GM12873 (cell line): ENCODE measurements around the gene KRTAP3-2.

Experiments
- TF ChIP-seq, protein P1 (sequence below): IDR thresholded peaks from 2 replicates; pipeline ENCODE4 v1.5.1; 2012; ENCODE audit warnings: low read depth, mild to moderate bottlenecking, moderate library complexity, low read length, control low read depth; ENCODE audit not compliant: insufficient read depth; ENCODE audit errors: missing control alignments

The KRTAP3-2 gene

GRCh38 chr17:40995116-40995515 is 4.6 kb downstream of the KRTAP3-2 start:
- TF ChIP-seq, protein P1, sequence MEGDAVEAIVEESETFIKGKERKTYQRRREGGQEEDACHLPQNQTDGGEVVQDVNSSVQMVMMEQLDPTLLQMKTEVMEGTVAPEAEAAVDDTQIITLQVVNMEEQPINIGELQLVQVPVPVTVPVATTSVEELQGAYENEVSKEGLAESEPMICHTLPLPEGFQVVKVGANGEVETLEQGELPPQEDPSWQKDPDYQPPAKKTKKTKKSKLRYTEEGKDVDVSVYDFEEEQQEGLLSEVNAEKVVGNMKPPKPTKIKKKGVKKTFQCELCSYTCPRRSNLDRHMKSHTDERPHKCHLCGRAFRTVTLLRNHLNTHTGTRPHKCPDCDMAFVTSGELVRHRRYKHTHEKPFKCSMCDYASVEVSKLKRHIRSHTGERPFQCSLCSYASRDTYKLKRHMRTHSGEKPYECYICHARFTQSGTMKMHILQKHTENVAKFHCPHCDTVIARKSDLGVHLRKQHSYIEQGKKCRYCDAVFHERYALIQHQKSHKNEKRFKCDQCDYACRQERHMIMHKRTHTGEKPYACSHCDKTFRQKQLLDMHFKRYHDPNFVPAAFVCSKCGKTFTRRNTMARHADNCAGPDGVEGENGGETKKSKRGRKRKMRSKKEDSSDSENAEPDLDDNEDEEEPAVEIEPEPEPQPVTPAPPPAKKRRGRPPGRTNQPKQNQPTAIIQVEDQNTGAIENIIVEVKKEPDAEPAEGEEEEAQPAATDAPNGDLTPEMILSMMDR, result no peak

DNA sequence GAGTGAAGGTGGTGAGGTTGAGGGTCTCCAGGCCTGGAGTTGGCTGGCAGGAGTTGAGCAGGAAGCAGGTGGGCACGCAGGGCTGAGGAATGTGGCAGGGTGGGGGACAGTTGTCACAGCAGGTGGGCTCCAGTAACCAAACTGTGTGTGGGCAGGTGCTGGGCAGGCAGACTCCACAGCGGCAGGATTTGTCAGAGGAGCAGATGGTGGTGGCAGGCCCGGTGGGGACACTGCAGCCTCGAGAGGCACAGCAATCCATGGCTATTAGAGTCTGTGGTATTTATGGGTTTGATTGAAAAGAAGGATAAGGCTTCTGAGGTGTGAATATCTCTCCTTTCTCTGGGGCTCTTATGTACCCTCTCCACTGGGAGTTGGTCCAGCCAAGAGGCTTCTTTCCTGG is 5.9 kb downstream of the KRTAP3-2 start, which contains the start of gene KRTAP3-3:
TSS of gene KRTAP3-3 (minus strand) at position 326 of the 400 bp plus-strand sequence. CDS start at position 259, 67 bp downstream.
- TF ChIP-seq, protein P1, result no peak

DNA sequence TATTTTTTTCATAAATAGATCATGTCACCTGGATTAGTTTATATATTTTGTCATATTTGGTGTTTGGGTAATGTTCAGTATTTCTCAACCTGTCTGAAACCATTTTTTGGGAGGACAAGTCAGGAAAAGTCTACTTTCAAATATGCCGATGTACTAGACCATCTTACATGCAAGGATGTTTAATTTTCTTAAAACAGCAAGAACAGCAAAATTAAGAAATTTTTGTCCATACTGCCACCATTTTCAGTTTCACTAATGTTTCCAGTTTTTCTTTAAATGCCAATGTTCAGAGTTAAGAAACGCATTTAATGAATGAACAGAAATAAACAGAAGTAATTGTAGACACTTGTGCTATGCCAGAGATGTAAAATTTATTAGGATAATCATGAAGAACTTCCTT is 6.6 kb downstream of the KRTAP3-2 start:
- TF ChIP-seq, protein P1, result no peak

DNA sequence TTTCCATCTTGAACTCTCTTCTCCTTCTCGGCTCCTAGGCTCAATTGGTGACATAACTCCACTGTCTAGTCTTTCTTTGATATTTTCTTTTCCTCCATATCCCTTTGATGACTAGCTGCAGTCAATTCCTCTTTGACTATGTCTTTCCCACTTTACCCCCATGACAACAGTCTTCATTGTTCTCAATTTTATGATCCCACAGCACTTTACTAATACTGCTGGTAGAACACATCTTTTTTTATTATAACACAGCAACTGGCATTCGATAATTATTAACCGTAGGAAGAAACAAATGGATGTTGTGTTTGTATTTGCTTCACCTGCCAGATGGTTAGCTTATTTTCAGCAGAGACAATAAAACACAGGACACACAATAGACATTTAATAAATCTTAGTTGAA is 7.0 kb downstream of the KRTAP3-2 start:
- TF ChIP-seq, protein P1, result no peak

DNA sequence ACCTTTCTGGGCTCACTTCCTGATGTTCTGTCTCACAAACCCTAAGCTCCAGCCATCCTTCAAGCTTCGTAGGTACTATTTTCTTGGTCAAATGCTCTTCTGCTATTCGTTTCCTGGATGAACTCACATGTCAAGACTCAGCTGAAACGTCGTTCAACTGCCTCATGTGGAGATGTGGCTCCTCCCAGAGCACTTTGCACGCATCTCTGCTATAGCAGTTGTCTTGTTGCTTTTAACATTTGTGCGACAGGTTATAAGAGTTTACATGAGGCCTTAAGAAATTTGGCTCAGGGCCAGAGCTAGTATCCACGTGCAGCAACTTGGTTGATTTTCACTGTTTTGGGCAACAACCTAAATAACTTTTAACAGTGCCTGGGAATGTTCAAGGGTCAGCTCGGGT is 12.8 kb downstream of the KRTAP3-2 start:
- TF ChIP-seq, protein P1, result no peak

DNA sequence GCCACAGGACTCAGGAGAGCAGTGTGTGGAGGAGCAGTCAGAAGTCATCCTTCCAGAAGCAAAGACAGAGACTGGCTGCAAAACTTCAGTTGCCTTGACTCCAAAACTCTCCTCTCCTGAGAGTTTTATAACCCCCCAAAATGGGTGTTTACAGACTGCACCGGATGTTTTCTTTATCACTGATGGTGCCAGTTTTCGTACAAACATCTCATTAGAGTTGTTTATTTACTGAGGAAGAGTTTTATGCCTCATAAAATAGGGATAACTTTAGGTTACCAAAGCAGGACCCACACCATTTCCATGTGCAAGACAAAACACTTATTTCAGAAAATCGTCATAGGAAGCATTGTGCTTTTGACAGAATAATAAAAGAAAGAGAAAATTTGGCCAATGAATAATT is 15.5 kb downstream of the KRTAP3-2 start, which contains the start of gene KRT40:
TSS of gene KRT40 (minus strand) at position 101 of the 400 bp plus-strand sequence. CDS start at position 48, 53 bp downstream.
- TF ChIP-seq, protein P1, result no peak

DNA sequence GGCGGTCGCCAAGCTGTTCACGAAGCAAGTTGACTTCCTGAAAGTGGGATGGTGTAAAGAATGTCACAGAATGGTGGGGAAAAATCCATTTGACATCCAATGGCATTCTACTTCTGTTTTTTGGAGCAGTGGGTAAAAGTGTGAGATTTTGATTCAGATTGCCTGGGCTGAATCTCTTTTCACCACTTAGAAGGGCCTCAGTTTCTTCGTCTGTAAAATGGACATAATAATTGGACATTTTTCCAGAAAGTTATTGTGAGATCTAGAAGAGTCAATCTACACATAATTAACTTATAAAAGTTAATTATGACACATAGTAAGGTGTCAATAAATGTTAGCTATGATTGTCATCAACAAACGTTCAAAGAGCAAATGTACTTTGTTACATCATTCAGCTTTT is 18.6 kb downstream of the KRTAP3-2 start:
- TF ChIP-seq, protein P1, result no peak
